Measurements from ENCODE around the gene LIMCH1. TPM values are rescaled to one million over a fixed set of nuclear protein-coding genes. Genes with fewer than 3 reads are reported as not detected.

LIMCH1 gene
- total RNA-seq, 1 donor from 2014 or later: 369 TPM

DNA sequence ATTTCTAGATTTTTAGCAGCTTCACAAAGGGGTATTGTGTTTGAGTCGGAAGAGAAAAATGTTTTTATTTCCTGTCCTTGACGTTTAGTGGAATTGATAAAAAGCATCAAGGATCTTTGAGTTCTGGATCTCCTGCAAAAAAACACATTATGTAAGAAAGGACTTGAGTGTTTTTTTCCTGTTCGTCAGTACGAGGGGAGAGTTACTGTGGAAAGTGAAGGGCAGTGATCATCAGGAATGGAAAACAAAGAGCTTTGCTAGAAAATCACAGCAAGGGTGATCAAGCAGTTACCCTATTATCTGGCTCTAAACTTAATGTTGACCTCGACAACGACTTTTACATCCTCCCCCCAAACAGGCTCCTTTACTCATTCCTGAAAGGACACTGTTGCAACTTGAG is 7.3 kb downstream of the LIMCH1 start:
- no peak for TF ChIP-seq CTCF (IDR thresholded peaks at IDR 0.05)
- intact Hi-C loops (cut with DNase I): no loop called here
- H3K36me3 ChIP-seq: no peaks in the 10 kb centered on the region
- ATAC-seq (no peak), DNase-seq (no peak)
- H3K4me3 ChIP-seq: no peak overlapping the region
- peaks cover 45% of the 10 kb centered on the region for H3K4me1 ChIP-seq
- no peaks in the 10 kb centered on the region for H3K27me3 ChIP-seq
- H3K9me3 ChIP-seq: no peaks in the 10 kb centered on the region
- H3K27ac ChIP-seq: no peak overlapping the region

GRCh38 chr4:41546638-41547037 is 8.7 kb downstream of the LIMCH1 start:
- intact Hi-C loops (cut with DNase I): no loop called here
- no peaks in the 10 kb centered on the region for H3K36me3 ChIP-seq
- ATAC-seq (no peak), DNase-seq (no peak)
- H3K4me1 ChIP-seq: peaks cover 41% of the 10 kb centered on the region
- no peaks in the 10 kb centered on the region for H3K9me3 ChIP-seq
- no peaks in the 10 kb centered on the region for H3K27me3 ChIP-seq
- H3K4me3 ChIP-seq: no peak overlapping the region
- TF ChIP-seq CTCF (IDR thresholded peaks at IDR 0.05): no peak
- no peak overlapping the region for H3K27ac ChIP-seq

DNA sequence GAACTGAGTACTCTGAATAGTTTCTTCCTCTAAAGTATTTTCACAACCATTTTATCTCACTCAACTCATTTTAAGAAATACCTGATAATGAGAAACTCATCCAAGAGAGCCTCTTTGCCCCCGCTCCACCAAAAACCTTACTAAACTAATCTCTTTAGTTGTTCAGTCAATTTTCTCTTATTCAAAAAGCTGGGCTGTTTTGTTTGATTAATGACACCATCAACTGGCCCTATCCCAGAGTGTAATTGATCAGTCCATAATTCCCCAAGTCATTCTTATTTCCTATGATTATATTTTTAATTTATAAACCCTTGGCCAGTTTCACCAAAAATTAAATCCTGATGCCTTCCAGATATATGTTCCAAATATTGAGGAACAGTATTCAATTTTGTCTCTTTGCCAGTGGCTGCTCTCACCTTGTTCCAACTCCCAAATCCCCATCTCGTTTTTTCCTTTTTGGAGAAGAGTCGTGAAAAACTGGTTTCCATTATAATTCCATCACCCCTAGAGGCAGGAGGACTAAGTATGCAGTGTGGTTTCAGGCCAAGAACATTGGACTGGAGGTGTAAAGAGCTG is 10.4 kb downstream of the LIMCH1 start:
- no peaks in the 10 kb centered on the region for H3K36me3 ChIP-seq
- H3K4me1 ChIP-seq: peaks cover 36% of the 10 kb centered on the region
- no peaks in the 10 kb centered on the region for H3K9me3 ChIP-seq
- no peak for ATAC-seq
- DNase-seq: no peak
- no peak overlapping the region for H3K27ac ChIP-seq
- H3K27me3 ChIP-seq: no peaks in the 10 kb centered on the region
- no peak for TF ChIP-seq CTCF (IDR thresholded peaks at IDR 0.05)
- intact Hi-C loops (cut with DNase I): no loop called here
- no peak overlapping the region for H3K4me3 ChIP-seq

- Histone ChIP-seq H3K9me3 (no peaks in the 10 kb centered on the region), H3K27ac (peak overlapping the region; percentile 31), H3K36me3 (no peaks in the 10 kb centered on the region), H3K4me1 (peaks cover 31% of the 10 kb centered on the region), H3K27me3 (no peaks in the 10 kb centered on the region), H3K4me3 (no peak overlapping the region)
- no peak for DNase-seq
- ATAC-seq: no peak
- no peak for TF ChIP-seq CTCF (IDR thresholded peaks at IDR 0.05)
- intact Hi-C loops (cut with DNase I): no loop called here
Observed at GRCh38 chr4:41549478-41549877, 11.5 kb downstream of the LIMCH1 start.

DNA sequence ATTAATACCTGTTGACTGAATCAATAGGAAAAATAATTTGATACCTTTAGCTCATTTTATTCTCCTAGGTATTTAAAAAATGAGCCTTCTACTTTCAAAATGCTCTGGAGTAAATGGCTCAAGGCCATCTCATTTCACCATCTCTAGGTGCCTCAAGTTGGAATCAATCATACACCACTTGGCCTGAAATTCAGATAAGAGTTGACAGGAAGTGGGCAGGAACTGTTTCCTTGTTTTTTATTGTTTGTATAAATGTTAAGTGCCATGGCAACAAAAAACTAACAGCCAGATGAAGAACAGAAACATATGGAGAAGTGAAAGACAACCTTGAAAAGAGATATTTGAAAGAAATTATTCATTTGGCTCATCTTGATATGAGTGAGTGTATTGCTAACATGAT is 12.4 kb downstream of the LIMCH1 start:
- ATAC-seq: peak; percentile 66
- no peaks in the 10 kb centered on the region for H3K9me3 ChIP-seq
- TF ChIP-seq CTCF (IDR thresholded peaks at IDR 0.05): no peak
- H3K4me1 ChIP-seq: peaks cover 24% of the 10 kb centered on the region
- intact Hi-C loops (cut with DNase I): no loop called here
- H3K27ac ChIP-seq: peak overlapping the region; percentile 47
- H3K36me3 ChIP-seq: no peaks in the 10 kb centered on the region
- H3K27me3 ChIP-seq: no peaks in the 10 kb centered on the region
- no peak overlapping the region for H3K4me3 ChIP-seq
- DNase-seq: no peak

- ATAC-seq (no peak), DNase-seq (no peak)
- Histone ChIP-seq H3K9me3 (no peaks in the 10 kb centered on the region), H3K27me3 (no peaks in the 10 kb centered on the region), H3K27ac (peak overlapping the region; percentile 47), H3K4me1 (peaks cover 19% of the 10 kb centered on the region), H3K4me3 (no peak overlapping the region), H3K36me3 (no peaks in the 10 kb centered on the region)
- TF ChIP-seq CTCF (IDR thresholded peaks at IDR 0.05): no peak
- intact Hi-C loops (cut with DNase I): no loop called here
Observed at GRCh38 chr4:41551536-41551935, 13.6 kb downstream of the LIMCH1 start.

All from upper lobe of right lung (tissue), 1 donor.